Measurements from ENCODE around the gene WNT3. TPM values are rescaled to one million over a fixed set of nuclear protein-coding genes. Genes with fewer than 3 reads are reported as not detected.
"Not testable (repeated sequence)": the region's sequence is repeated elsewhere in the genome, so short reads cannot be mapped to it uniquely, and the experiment has no call there.

The WNT3 gene
- total and polyA plus RNA-seq, 4 donors, result 4.0 to 17.1 (median 10.7) TPM

DNA sequence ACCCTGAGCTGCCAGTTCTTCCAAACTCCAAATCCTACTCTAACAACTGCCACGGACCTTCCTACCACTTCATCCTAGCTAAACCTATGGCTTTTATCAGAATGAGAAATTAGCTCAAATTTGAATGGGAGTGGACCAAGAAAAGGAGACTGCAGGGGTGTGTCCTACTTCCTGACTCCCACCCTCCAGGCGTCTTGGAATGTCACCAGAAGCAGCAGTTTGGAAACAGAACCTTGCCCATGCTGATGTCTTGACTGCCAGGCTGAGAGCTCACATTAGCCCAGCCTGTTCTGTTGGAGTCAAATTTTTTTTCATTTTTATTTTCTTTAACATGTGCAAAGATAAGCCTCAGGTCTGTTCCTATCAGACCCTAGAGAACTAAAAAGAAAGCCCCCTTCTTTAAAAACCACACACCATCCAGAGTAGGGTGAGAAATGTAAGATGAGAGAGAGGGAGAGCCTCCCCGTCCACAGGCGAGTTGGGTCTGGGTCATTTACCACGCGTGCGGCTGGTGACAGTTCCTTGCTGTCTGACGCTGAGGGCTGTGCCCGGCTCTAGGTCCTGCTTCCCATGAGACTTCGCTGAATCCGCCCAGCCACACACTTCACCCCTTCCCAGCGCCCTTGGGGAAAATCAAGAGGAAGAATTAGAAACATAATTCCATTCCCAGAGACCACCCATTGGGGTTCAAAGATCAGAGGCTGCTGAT, 54.3 kb downstream of the WNT3 start:
- H3K36me3 ChIP-seq (ENCODE audit: control insufficient read depth, insufficient read depth, low read length), result peaks cover 51% of the 10 kb centered on the region
- H3K27me3 ChIP-seq (ENCODE audit: control insufficient read depth, insufficient read depth, low read length), result no peaks in the 10 kb centered on the region
- no peak for DNase-seq (ENCODE audit: low read depth in 4 of 6, low spot score in 6 of 6)
- peak overlapping the region; percentile 25 for H3K27ac ChIP-seq (ENCODE audit: low read depth, low read length)
- no peaks in the 10 kb centered on the region for H3K9me3 ChIP-seq (ENCODE audit: control insufficient read depth, insufficient read depth, low read length)
- peaks cover 32% of the 10 kb centered on the region for H3K4me1 ChIP-seq (ENCODE audit: control insufficient read depth, insufficient read depth, low read length)
- no peak overlapping the region for H3K4me3 ChIP-seq (ENCODE audit: low read depth, low read length)
- 63% methylated on average over 7 of the region's 12 CpGs for WGBS (ENCODE audit: insufficient coverage)

- H3K36me3 ChIP-seq (ENCODE audit: control insufficient read depth, insufficient read depth, low read length), result peaks cover 51% of the 10 kb centered on the region
- no peak overlapping the region for H3K27ac ChIP-seq (ENCODE audit: low read depth, low read length)
- H3K9me3 ChIP-seq (ENCODE audit: control insufficient read depth, insufficient read depth, low read length), result no peaks in the 10 kb centered on the region
- no peaks in the 10 kb centered on the region for H3K27me3 ChIP-seq (ENCODE audit: control insufficient read depth, insufficient read depth, low read length)
- WGBS (ENCODE audit: insufficient coverage), result no CpG with 5 or more reads among the region's 3 CpGs
- DNase-seq (ENCODE audit: low read depth in 4 of 6, low spot score in 6 of 6), result no peak
- H3K4me3 ChIP-seq (ENCODE audit: low read depth, low read length), result no peak overlapping the region
- peaks cover 32% of the 10 kb centered on the region for H3K4me1 ChIP-seq (ENCODE audit: control insufficient read depth, insufficient read depth, low read length)
These were observed 55.1 kb downstream of the WNT3 start for GRCh38 chr17:46763416-46763815.

DNA sequence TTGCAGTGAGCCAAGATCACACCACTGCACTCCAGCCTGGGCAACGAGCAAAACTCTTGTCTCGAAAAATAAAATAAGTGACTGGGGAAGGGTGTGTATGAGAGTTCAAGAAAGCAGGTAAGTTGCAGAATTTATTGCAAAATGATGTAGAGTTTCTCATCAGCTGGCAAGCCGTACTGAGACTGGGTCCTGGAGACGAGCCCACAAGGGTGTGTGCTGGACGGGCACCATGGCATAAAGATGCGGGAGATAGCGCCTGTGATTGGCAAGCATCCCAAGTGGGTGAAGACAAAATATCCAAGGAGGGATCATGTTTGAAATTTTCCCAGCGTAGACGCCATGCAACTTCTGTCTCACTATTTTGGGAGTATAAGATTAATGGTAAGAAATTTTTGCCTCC, 59.4 kb downstream of the WNT3 start:
- Histone ChIP-seq H3K27me3 (ENCODE audit: control insufficient read depth, insufficient read depth, low read length) (no peaks in the 10 kb centered on the region), H3K4me3 (ENCODE audit: low read depth, low read length) (no peak overlapping the region), H3K4me1 (ENCODE audit: control insufficient read depth, insufficient read depth, low read length) (peaks cover 3% of the 10 kb centered on the region), H3K9me3 (ENCODE audit: control insufficient read depth, insufficient read depth, low read length) (no peaks in the 10 kb centered on the region), H3K27ac (ENCODE audit: low read depth, low read length) (no peak overlapping the region), H3K36me3 (ENCODE audit: control insufficient read depth, insufficient read depth, low read length) (peaks cover 29% of the 10 kb centered on the region)
- no peak for DNase-seq (ENCODE audit: low read depth in 4 of 6, low spot score in 6 of 6)
- 68% methylated on average over 7 of the region's 9 CpGs for WGBS (ENCODE audit: insufficient coverage)

DNA sequence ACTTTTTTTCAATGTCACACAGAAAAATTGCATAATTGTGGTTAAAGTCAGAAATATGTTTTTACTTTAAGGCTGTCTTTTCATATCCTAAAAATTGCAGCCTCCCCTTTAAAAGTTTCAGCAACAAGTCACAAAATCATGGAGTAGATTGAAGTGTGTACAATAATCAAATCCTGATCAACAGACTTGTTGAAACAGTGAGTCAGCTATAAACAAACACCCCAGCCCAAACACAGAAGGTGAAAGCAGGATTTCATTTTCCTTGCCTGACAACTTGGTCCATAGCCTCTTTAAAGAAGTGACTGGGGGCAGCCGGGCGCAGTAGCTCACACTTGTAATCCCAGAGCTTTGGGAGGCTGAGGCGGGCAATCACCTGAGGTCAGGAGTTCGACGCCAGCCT, 59.9 kb downstream of the WNT3 start:
- Histone ChIP-seq H3K27ac (ENCODE audit: low read depth, low read length) (no peak overlapping the region), H3K27me3 (ENCODE audit: control insufficient read depth, insufficient read depth, low read length) (no peaks in the 10 kb centered on the region), H3K9me3 (ENCODE audit: control insufficient read depth, insufficient read depth, low read length) (no peaks in the 10 kb centered on the region), H3K4me3 (ENCODE audit: low read depth, low read length) (no peak overlapping the region), H3K4me1 (ENCODE audit: control insufficient read depth, insufficient read depth, low read length) (no peaks in the 10 kb centered on the region), H3K36me3 (ENCODE audit: control insufficient read depth, insufficient read depth, low read length) (peaks cover 29% of the 10 kb centered on the region)
- WGBS (ENCODE audit: insufficient coverage), result 95% methylated on average over 5 of the region's 5 CpGs
- no peak for DNase-seq (ENCODE audit: low read depth in 4 of 6, low spot score in 6 of 6)

- WGBS (ENCODE audit: insufficient coverage), result 100% methylated on average over 1 of the region's 4 CpGs
- peaks cover 29% of the 10 kb centered on the region for H3K36me3 ChIP-seq (ENCODE audit: control insufficient read depth, insufficient read depth, low read length)
- H3K27me3 ChIP-seq (ENCODE audit: control insufficient read depth, insufficient read depth, low read length); H3K4me3 ChIP-seq (ENCODE audit: low read depth, low read length); H3K27ac ChIP-seq (ENCODE audit: low read depth, low read length); H3K4me1 ChIP-seq (ENCODE audit: control insufficient read depth, insufficient read depth, low read length); DNase-seq (ENCODE audit: low read depth in 4 of 6, low spot score in 6 of 6); H3K9me3 ChIP-seq (ENCODE audit: control insufficient read depth, insufficient read depth, low read length): not testable (repeated sequence)
These were observed 60.9 kb downstream of the WNT3 start for GRCh38 chr17:46757588-46757987.

GRCh38 chr17:46756861-46757260, 61.6 kb downstream of the WNT3 start:
- no peaks in the 10 kb centered on the region for H3K27me3 ChIP-seq (ENCODE audit: control insufficient read depth, insufficient read depth, low read length)
- DNase-seq (ENCODE audit: low read depth in 4 of 6, low spot score in 6 of 6), result no peak
- WGBS (ENCODE audit: insufficient coverage), result no CpG with 5 or more reads among the region's 2 CpGs
- H3K27ac ChIP-seq (ENCODE audit: low read depth, low read length), result no peak overlapping the region
- H3K36me3 ChIP-seq (ENCODE audit: control insufficient read depth, insufficient read depth, low read length), result peaks cover 30% of the 10 kb centered on the region
- H3K4me1 ChIP-seq (ENCODE audit: control insufficient read depth, insufficient read depth, low read length), result no peaks in the 10 kb centered on the region
- H3K9me3 ChIP-seq (ENCODE audit: control insufficient read depth, insufficient read depth, low read length), result no peaks in the 10 kb centered on the region
- no peak overlapping the region for H3K4me3 ChIP-seq (ENCODE audit: low read depth, low read length)

GRCh38 chr17:46756081-46756735, 62.3 kb downstream of the WNT3 start:
- no peak overlapping the region for H3K4me3 ChIP-seq (ENCODE audit: low read depth, low read length)
- H3K4me1 ChIP-seq (ENCODE audit: control insufficient read depth, insufficient read depth, low read length), result no peaks in the 10 kb centered on the region
- 86% methylated on average over 1 of the region's 4 CpGs for WGBS (ENCODE audit: insufficient coverage)
- no peak for DNase-seq (ENCODE audit: low read depth in 4 of 6, low spot score in 6 of 6)
- H3K27ac ChIP-seq (ENCODE audit: low read depth, low read length), result no peak overlapping the region
- no peaks in the 10 kb centered on the region for H3K27me3 ChIP-seq (ENCODE audit: control insufficient read depth, insufficient read depth, low read length)
- H3K9me3 ChIP-seq (ENCODE audit: control insufficient read depth, insufficient read depth, low read length), result no peaks in the 10 kb centered on the region
- peaks cover 24% of the 10 kb centered on the region for H3K36me3 ChIP-seq (ENCODE audit: control insufficient read depth, insufficient read depth, low read length)

DNA sequence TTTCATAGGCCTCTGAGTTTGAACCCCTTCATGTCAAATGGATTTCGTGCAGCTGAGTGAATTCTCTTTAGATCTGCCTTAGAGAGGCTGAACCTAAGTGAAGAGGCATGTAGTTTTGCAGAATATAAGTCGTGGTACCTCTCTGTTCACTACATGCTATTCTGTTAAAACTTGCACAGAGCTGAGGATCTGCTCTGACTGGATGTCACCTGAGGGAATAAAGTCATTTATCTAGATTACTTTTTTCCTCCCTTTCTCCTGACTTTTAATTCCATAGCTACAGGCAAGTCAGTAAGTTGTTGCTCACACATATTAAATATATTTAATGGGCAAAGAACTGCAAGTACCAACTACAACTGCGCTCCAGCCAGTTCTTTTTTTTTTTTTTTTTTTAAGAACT, 64.7 kb downstream of the WNT3 start:
- no peak overlapping the region for H3K4me3 ChIP-seq (ENCODE audit: low read depth, low read length)
- no peak overlapping the region for H3K27ac ChIP-seq (ENCODE audit: low read depth, low read length)
- H3K36me3 ChIP-seq (ENCODE audit: control insufficient read depth, insufficient read depth, low read length), result peaks cover 20% of the 10 kb centered on the region
- no CpG with 5 or more reads among the region's 3 CpGs for WGBS (ENCODE audit: insufficient coverage)
- H3K27me3 ChIP-seq (ENCODE audit: control insufficient read depth, insufficient read depth, low read length), result no peaks in the 10 kb centered on the region
- H3K4me1 ChIP-seq (ENCODE audit: control insufficient read depth, insufficient read depth, low read length), result no peaks in the 10 kb centered on the region
- DNase-seq (ENCODE audit: low read depth in 4 of 6, low spot score in 6 of 6), result no peak
- no peaks in the 10 kb centered on the region for H3K9me3 ChIP-seq (ENCODE audit: control insufficient read depth, insufficient read depth, low read length)

DNA sequence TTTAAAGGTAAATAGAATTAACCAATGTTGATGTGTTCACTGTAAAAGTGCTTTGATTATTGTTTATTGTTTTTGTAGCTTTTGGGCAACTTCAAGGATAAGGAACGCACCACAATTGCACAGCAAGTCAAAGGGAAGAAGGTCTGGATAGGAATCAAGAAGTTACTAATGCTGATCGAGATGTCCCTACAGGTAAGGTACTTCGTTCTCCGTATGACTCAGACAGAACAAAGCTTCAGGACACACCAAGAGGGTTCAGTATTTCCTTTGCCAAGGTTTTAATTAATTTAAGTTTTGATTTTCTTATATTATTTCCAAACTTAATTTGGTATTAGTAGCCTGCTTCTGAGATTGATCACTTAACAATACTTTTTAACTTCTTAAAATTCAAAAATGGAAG, 67.1 kb downstream of the WNT3 start:
- Histone ChIP-seq H3K4me1 (ENCODE audit: control insufficient read depth, insufficient read depth, low read length) (no peaks in the 10 kb centered on the region), H3K27me3 (ENCODE audit: control insufficient read depth, insufficient read depth, low read length) (no peaks in the 10 kb centered on the region), H3K27ac (ENCODE audit: low read depth, low read length) (no peak overlapping the region), H3K36me3 (ENCODE audit: control insufficient read depth, insufficient read depth, low read length) (peaks cover 15% of the 10 kb centered on the region), H3K9me3 (ENCODE audit: control insufficient read depth, insufficient read depth, low read length) (no peaks in the 10 kb centered on the region), H3K4me3 (ENCODE audit: low read depth, low read length) (no peak overlapping the region)
- no peak for DNase-seq (ENCODE audit: low read depth in 4 of 6, low spot score in 6 of 6)
- 80% methylated on average over 1 of the region's 4 CpGs for WGBS (ENCODE audit: insufficient coverage)

DNA sequence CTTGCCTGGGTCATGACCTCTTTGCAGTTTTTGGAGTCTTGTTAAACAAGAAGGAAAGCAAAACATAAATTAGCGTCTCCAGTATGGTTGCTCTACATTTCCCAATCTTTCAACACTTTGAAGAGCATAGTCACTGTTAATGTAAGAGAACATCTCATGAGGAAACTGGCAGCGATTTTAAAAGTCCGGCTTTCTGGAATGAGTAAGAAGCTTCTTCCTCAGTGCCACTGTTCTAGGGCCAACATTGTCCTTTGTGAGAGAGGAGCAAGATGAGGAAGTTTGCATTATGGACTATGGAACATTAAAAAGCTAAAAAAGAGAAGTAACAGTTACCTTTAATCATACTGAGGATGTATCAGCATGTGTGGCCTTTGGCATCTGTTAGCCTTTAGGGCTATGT, 73.1 kb downstream of the WNT3 start:
- no peak for DNase-seq (ENCODE audit: low read depth in 4 of 6, low spot score in 6 of 6)
- Histone ChIP-seq H3K9me3 (ENCODE audit: control insufficient read depth, insufficient read depth, low read length) (no peaks in the 10 kb centered on the region), H3K4me3 (ENCODE audit: low read depth, low read length) (no peak overlapping the region), H3K27me3 (ENCODE audit: control insufficient read depth, insufficient read depth, low read length) (no peaks in the 10 kb centered on the region), H3K4me1 (ENCODE audit: control insufficient read depth, insufficient read depth, low read length) (no peaks in the 10 kb centered on the region), H3K36me3 (ENCODE audit: control insufficient read depth, insufficient read depth, low read length) (no peaks in the 10 kb centered on the region), H3K27ac (ENCODE audit: low read depth, low read length) (no peak overlapping the region)
- WGBS (ENCODE audit: insufficient coverage), result 80% methylated on average over 1 of the region's 3 CpGs
